HG03432 (cell line): ENCODE data around the gene DDX21.
"Not testable (repeated sequence)": the region's sequence is repeated elsewhere in the genome, so short reads cannot be mapped to it uniquely, and the experiment has no call there.

Source experiments
- ATAC-seq: cut with Tn5 transposase; IDR thresholded peaks from one replicate; pipeline ENCODE4 v1.9.1; 2021; ENCODE audit warnings: mild to moderate bottlenecking, moderate library complexity; ENCODE audit not compliant: unreplicated experiment

DDX21 gene

GRCh38 chr10:68955832-68956532, at the start of gene DDX21:
Gene DDX21 (plus strand): TSS chr10:68956170. CDS start chr10:68956226, 56 bp downstream.
- ATAC-seq = peak; percentile 90

GRCh38 chr10:68924593-68924992, 31.4 kb upstream of the DDX21 start:
- no peak for ATAC-seq

- ATAC-seq = no peak
Measured at GRCh38 chr10:68925489-68925888, 30.5 kb upstream of the DDX21 start.

GRCh38 chr10:68929157-68929556, 26.8 kb upstream of the DDX21 start:
- ATAC-seq = not testable (repeated sequence)

- ATAC-seq = not testable (repeated sequence)
Measured at GRCh38 chr10:68929888-68930287, 26.1 kb upstream of the DDX21 start.

- not testable (repeated sequence) for ATAC-seq
Measured at GRCh38 chr10:68932860-68933259, 23.1 kb upstream of the DDX21 start.

GRCh38 chr10:68934994-68935393, 21.0 kb upstream of the DDX21 start:
- ATAC-seq = no peak

GRCh38 chr10:68938117-68938516, 17.9 kb upstream of the DDX21 start:
- ATAC-seq = no peak

- ATAC-seq = no peak
Measured at GRCh38 chr10:68938884-68939283, 17.1 kb upstream of the DDX21 start.

- ATAC-seq = not testable (repeated sequence)
Measured at GRCh38 chr10:68940917-68941316, 15.1 kb upstream of the DDX21 start.

GRCh38 chr10:68950598-68950997, 5.4 kb upstream of the DDX21 start:
- ATAC-seq = no peak

- ATAC-seq = no peak
Measured at GRCh38 chr10:68954904-68955303, 1.1 kb upstream of the DDX21 start.

GRCh38 chr10:68955355-68955831, 577 bp upstream of the DDX21 start:
- ATAC-seq = peak; percentile 5

- no peak for ATAC-seq
Measured at GRCh38 chr10:68957284-68957615, 1.3 kb downstream of the DDX21 start.

GRCh38 chr10:68957654-68958053, 1.7 kb downstream of the DDX21 start:
- ATAC-seq = no peak

- ATAC-seq = no peak
Measured at GRCh38 chr10:68959695-68960527, 3.9 kb downstream of the DDX21 start.

GRCh38 chr10:68963151-68963550, 7.2 kb downstream of the DDX21 start:
- ATAC-seq = no peak

- ATAC-seq = no peak
Measured at GRCh38 chr10:68973975-68974374, 18.0 kb downstream of the DDX21 start.

- ATAC-seq = not testable (repeated sequence)
Measured at GRCh38 chr10:68975936-68976473, 20.0 kb downstream of the DDX21 start.

- not testable (repeated sequence) for ATAC-seq
Measured at GRCh38 chr10:68979738-68980137, 23.8 kb downstream of the DDX21 start.

GRCh38 chr10:68981074-68981473, 25.1 kb downstream of the DDX21 start:
- ATAC-seq = no peak

- no peak for ATAC-seq
Measured at GRCh38 chr10:68982389-68982788, 26.4 kb downstream of the DDX21 start.
